Suppressor macrophage treated with lipopolysaccharide for 4 hours (primary cell): ENCODE measurements around the gene MUSK.
A peak's percentile ranks its signal among the peaks of the same experiment; 100 is the strongest.
"Not testable (repeated sequence)": the region's sequence is repeated elsewhere in the genome, so short reads cannot be mapped to it uniquely, and the experiment has no call there.

Source experiments
- DNase-seq: peaks from one replicate; pipeline ENCODE4 v3.0.0-alpha.2; 2020

Gene MUSK

DNA sequence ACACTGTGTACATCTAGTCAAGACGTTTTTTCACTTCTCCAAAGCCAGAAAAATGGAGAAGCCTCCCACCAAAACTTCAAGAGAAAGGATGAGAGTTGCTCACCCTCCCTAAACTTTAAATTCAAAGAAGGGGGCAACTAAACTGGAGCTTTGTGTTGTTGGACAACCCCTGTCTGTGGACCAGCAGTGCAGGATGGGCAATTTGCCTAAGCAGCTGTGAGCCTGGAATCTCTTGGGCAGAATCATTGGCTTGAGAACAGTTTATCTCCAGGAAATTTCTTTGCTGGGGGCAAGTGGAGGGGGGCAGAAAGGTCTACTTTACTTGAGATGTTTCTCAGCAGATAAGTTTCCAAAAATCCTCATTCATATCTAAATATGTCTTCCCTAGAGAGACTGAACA is 151.8 kb downstream of the MUSK start:
- DNase-seq, result no peak

DNA sequence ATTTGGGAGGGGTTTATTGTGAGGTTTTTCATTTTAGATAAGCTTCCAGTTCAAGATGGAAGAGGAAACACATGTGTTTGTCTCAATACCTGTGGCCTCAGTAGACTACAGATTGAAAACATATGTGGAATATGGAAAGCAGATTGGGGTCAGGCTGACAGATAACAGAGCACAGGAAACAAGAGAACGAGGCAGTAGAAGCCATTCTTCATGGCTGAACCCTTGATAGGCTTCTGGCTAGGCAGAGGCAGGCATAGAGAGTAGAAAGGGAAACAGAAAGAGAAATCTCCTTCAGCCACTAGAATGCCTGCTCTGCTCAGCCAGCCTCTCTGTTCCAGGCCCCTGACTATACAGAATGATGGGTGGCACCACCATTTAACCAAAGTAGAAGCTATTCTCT is 152.5 kb downstream of the MUSK start:
- peak; percentile 18 for DNase-seq

DNA sequence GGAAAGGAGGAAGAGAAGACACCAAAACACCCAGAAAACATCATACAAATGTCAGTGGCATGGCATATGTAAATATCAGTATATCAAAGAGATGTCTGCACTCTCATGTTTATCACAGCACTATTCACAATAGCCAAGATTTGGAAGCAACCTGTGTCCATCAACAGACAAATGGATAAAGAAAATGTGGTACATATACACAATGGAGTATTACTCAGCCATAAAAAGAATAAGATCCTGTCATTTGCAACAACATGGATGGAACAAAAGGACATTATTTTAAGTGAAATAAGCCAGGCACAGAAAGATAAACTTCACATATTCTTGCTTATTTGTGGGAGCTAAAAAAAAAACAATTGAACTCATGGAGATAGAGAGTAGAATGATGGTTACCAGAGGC is 156.5 kb downstream of the MUSK start:
- not testable (repeated sequence) for DNase-seq

GRCh38 chr9:110825950-110826349 is 157.4 kb downstream of the MUSK start:
- DNase-seq, result no peak

DNA sequence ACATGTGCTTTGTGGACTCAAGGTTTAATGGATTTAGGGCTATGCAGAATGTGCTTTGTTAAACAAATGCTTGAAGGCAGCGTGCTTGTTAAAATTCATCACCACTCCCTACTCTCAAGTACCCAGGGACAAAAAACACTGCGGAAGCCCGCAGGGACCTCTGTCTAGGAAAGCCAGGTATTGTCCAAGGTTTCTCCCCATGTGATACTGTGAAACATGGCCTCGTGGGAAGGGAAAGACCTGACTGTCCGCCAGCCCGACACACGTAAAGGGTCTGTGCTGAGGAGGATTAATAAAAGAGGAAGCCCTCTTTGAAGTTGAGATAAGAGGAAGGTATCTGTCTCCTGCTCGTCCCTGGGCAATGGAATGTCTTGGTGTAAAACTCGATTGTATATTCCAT is 157.8 kb downstream of the MUSK start:
- DNase-seq, result not testable (repeated sequence)

- DNase-seq, result peak; percentile 16
Measured at GRCh38 chr9:110828264-110828663, 159.7 kb downstream of the MUSK start.

GRCh38 chr9:110830495-110830894 is 161.9 kb downstream of the MUSK start:
- no peak for DNase-seq

GRCh38 chr9:110832926-110833325 is 164.3 kb downstream of the MUSK start:
- DNase-seq, result no peak

- no peak for DNase-seq
Measured at GRCh38 chr9:110835404-110835803, 166.8 kb downstream of the MUSK start.

DNA sequence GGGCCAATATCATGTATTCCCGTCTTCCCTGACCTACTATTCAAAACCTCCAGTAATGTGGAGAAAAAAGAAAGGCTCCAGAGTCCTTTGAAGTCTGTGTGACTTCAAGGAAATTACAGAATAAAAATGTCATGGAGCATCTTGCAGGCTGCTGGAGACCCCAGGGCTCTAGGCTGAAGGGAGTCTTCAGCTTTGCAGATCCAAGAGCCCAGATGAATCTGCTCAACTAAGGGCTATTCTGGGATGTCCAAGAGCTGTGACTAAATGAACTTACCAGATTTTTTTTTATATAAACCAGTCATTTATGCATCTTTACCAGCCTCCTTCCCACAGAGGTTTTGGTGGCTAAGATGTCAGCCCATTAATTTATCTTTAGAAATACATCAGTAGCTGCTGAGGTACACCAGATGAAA is 167.3 kb downstream of the MUSK start:
- no peak for DNase-seq

GRCh38 chr9:110837401-110838005 is 168.9 kb downstream of the MUSK start:
- DNase-seq, result no peak

GRCh38 chr9:110842169-110842568 is 173.6 kb downstream of the MUSK start:
- no peak for DNase-seq

GRCh38 chr9:110842986-110843385 is 174.4 kb downstream of the MUSK start:
- no peak for DNase-seq

- DNase-seq, result no peak
Measured at GRCh38 chr9:110844121-110844520, 175.5 kb downstream of the MUSK start.

DNA sequence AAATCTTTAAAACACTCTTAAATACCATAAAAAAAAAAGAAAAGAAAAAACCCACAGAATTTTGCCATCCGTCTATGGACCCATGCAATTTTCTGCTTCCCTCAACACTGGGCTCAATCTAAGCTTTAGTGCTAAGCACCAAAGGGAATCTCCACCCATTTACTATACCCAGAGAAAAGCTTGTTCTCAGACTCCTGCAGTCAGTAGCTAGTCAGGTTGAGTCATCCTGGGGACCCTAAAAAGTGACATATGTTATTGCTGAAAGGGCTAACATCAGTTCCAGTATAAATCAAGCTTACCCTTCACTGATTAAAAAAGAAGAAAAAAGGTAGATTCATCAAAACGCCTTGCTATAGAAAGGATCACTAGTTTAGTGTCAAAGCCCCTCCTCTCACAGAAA is 177.6 kb downstream of the MUSK start:
- DNase-seq, result no peak

DNA sequence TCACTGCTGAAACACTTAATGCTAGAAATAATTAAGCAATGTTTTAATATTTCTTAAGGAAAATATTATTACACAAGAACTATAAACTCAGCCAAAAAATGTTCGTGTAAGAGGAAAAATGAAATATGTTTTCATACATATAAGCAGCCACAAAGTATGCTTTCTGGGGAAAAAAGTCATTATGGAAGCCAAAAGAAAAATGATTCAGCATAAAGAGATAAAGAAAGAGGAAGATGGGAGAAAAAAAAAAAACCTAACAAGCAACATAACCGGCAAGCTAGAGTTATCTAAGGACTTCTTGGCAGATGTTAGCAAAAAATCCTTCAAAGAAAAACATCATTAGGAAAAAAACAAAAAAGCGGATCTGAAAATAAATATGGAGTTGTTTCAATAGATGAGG is 179.1 kb downstream of the MUSK start:
- DNase-seq, result peak; percentile 51

- DNase-seq, result no peak
Measured at GRCh38 chr9:110850401-110851135, 182.0 kb downstream of the MUSK start.
